Gastrocnemius medialis (tissue), 4 donors: Measurements from ENCODE around the gene GRID1. TPM values are rescaled to one million over a fixed set of nuclear protein-coding genes. Genes with fewer than 3 reads are reported as not detected.

ENCODE experiments used
- ATAC-seq, 2 donors: fragments of 150-250 bp; one replicate each; pipeline ENCODE4 v1.9.1; 2016
- DNase-seq, 2 donors: peaks; one replicate each; pipeline ENCODE4 v3.0.0-alpha.2; 2019
- H3K27ac ChIP-seq, 4 donors: fragments of 200-600 bp; sonication (generic); 1 replicate in 1 of 4; 2 replicates in 3 of 4; pipeline ENCODE4 v1.5.1; 2016 to 2018; ENCODE audit warnings: mild to moderate bottlenecking in 2 of 4, moderate library complexity in 1 of 4
- H3K27me3 ChIP-seq, 3 donors: fragments of 200-600 bp; sonication (generic) in 2 of 3; 1 replicate in 1 of 3; 2 replicates in 2 of 3; pipeline versions ENCODE4 v1.5.1 to v1.6.0; 2016 to 2019; ENCODE audit warnings: mild to moderate bottlenecking in 1 of 3, moderate library complexity in 1 of 3
- H3K36me3 ChIP-seq, 2 donors: fragments of 200-600 bp; sonication (generic) in 1 of 2; one replicate each; pipeline ENCODE4 v1.5.1; 2017 to 2018
- H3K4me1 ChIP-seq, 2 donors: fragments of 200-600 bp; sonication (generic) in 1 of 2; one replicate each; pipeline ENCODE4 v1.5.1; 2016 to 2017; ENCODE audit warnings: mild to moderate bottlenecking in 2 of 2
- H3K4me3 ChIP-seq, 4 donors: fragments of 200-600 bp; sonication (generic) in 3 of 4; 1 replicate in 1 of 4; 2 replicates in 3 of 4; pipeline ENCODE4 v1.5.1; 2016 to 2019; ENCODE audit warnings: mild to moderate bottlenecking in 2 of 4
- H3K9me3 ChIP-seq, 3 donors: fragments of 200-600 bp; sonication (generic) in 2 of 3; 1 replicate in 1 of 3; 2 replicates in 2 of 3; pipeline ENCODE4 v1.5.1; 2016 to 2019
- POLR2A ChIP-seq, 2 donors: fragments of 450-650 bp; IDR thresholded peaks; one replicate each; pipeline ENCODE4 v1.6.1; 2017; ENCODE audit warnings: antibody characterized with exemption in 2 of 2, mild to moderate bottlenecking in 2 of 2, moderate library complexity in 2 of 2
- in situ Hi-C, 4 donors: fragments of 200-750 bp; cut with MboI; loops; one replicate each; pipeline versions ENCODE4 v1.15.0 to v1.8.0; 2017; ENCODE audit warnings: low sequenced_read_pairs in 4 of 4
- intact Hi-C: fragments of 100-400 bp; cut with DNase I; formaldehyde crosslinking; loops from one replicate; pipeline ENCODE4 v1.15.1; 2023; ENCODE audit warnings: low total_unique reads
- total RNA-seq, 4 donors: library from RNA; depleted of rRNA; stranded (reverse); fragments of >200 nt; gene quantifications; one replicate each; pipeline versions ENCODE4 v1.1.0 to v1.2.3, GENCODE V29; 2016
- TF ChIP-seq, protein P1 (sequence below), 5 experiments: fragments of 450-650 bp in 3 of 5; fragments of 200-600 bp in 2 of 5; sonication (generic) in 2 of 5; IDR thresholded peaks in 4 of 5; conservative IDR thresholded peaks in 1 of 5; 1 replicate in 4 of 5; 2 replicates in 1 of 5; pipeline ENCODE4 v1.5.1; 2016 to 2019; ENCODE audit warnings: antibody characterized with exemption in 5 of 5, mild to moderate bottlenecking in 3 of 5, moderate library complexity in 3 of 5

The GRID1 gene
- total RNA-seq, 4 donors from 2014 or later: 0.17 to 1.4 (median 0.79) TPM

DNA sequence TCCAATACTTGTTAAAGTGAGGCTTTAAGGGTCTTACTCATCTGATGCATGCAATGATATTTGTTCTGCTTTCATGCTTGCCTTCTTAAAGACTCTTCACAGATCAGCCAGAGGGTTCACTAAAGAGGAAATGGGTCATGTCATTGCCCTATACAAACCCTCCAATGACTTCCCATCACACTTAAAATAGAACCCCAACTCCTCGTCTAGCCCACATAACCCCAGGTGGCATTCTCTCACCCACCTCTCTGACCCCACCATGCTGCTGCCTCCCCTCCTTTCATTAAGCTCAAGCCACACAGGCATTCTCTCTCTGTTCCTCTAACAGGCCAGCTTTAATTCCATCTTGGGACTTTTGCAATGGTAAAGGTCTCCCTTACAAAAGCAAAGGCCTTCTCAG is 253.6 kb downstream of the GRID1 start:
- no peak for TF ChIP-seq POLR2A (IDR thresholded peaks at IDR 0.05)
- TF ChIP-seq, protein P1, sequence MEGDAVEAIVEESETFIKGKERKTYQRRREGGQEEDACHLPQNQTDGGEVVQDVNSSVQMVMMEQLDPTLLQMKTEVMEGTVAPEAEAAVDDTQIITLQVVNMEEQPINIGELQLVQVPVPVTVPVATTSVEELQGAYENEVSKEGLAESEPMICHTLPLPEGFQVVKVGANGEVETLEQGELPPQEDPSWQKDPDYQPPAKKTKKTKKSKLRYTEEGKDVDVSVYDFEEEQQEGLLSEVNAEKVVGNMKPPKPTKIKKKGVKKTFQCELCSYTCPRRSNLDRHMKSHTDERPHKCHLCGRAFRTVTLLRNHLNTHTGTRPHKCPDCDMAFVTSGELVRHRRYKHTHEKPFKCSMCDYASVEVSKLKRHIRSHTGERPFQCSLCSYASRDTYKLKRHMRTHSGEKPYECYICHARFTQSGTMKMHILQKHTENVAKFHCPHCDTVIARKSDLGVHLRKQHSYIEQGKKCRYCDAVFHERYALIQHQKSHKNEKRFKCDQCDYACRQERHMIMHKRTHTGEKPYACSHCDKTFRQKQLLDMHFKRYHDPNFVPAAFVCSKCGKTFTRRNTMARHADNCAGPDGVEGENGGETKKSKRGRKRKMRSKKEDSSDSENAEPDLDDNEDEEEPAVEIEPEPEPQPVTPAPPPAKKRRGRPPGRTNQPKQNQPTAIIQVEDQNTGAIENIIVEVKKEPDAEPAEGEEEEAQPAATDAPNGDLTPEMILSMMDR (IDR thresholded peaks at IDR 0.05 in 4 of 5, conservative IDR thresholded peaks at IDR 0.05 in 1 of 5): no peak
- no peak for ATAC-seq
- no peaks in the 10 kb centered on the region for H3K9me3 ChIP-seq
- intact Hi-C loops: no loop called here
- H3K4me1 ChIP-seq: no peaks in the 10 kb centered on the region
- no peaks in the 10 kb centered on the region for H3K36me3 ChIP-seq
- no peak overlapping the region for H3K27ac ChIP-seq
- H3K4me3 ChIP-seq: no peak overlapping the region
- no peaks in the 10 kb centered on the region for H3K27me3 ChIP-seq
- in situ Hi-C loops: no loop called here
- no peak for DNase-seq

DNA sequence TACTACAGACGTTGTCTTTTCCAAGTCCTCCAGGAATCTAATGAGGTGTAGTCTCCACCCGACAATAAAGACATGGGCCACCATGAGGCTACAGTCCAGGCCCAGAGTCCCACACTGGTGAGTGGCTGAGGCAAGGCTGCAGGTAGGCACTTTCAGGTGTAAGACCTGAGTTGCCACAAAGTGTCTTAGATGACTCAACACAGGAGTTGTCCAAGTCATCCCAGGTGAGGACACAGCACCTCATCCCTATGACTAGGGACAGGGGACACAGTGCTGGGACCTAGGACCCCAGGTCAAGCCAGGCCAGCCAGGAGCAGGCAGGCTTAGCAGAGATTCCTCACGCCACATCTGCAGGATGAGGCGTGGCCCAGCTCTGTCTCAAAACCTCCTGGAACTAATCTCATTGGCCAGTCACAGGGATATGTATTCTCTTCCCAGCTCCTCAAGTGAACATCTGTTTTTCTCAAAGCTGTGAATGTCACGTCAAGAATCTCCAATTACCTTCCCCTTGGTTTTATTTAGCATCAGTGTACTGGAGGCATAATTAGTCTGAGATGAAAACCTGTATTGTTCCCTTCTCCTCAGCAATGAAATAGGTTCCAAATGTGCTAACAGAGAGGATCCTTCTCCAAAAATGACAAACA is 254.6 kb downstream of the GRID1 start:
- no peak for ATAC-seq
- H3K36me3 ChIP-seq: no peaks in the 10 kb centered on the region
- intact Hi-C loops: no loop called here

DNA sequence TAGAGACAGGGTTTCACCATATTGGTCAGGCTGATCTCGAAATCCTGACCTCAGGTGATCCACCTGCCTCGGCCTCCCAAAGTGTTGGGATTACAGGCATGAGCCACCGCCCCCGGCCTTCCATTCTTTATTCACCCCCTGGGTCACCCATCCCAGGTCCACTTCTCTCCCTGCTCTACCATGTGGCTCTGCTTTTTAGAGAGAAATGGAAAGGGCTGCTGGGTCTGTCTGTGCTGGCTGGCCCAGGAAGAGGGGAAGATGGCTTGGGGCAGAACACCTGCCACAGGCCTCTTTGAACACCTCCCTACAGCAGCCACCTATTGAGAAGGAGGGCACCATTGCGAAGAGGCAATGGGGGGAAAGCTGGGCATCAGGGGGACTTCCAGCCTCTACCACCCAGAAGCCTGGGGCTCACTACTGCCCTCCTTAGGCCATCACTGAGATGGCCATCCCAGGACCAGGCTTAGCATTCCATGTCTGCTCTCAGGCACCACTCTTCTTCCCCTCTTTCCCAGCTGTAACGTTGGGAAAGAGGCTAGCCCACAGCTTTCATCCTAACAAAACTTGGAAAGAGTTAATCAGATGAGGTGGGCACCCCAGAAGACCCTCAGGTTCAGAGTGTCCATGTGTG is 256.3 kb downstream of the GRID1 start:
- Histone ChIP-seq H3K9me3 (no peaks in the 10 kb centered on the region), H3K27ac (no peak overlapping the region), H3K4me1 (no peaks in the 10 kb centered on the region), H3K4me3 (no peak overlapping the region), H3K27me3 (no peaks in the 10 kb centered on the region), H3K36me3 (no peaks in the 10 kb centered on the region)
- in situ Hi-C loops (no loop called here), intact Hi-C loops (no loop called here)
- ATAC-seq (no peak), DNase-seq (no peak)
- TF ChIP-seq, protein P1 (IDR thresholded peaks at IDR 0.05 in 4 of 5, conservative IDR thresholded peaks at IDR 0.05 in 1 of 5): no peak
- TF ChIP-seq POLR2A (IDR thresholded peaks at IDR 0.05): no peak

More for the DNA sequence above, 254.6 kb downstream of the GRID1 start:
- no peak overlapping the region for H3K27ac ChIP-seq
- no peaks in the 10 kb centered on the region for H3K27me3 ChIP-seq
- no peaks in the 10 kb centered on the region for H3K9me3 ChIP-seq
- H3K4me3 ChIP-seq: no peak overlapping the region
- TF ChIP-seq, protein P1 (IDR thresholded peaks at IDR 0.05 in 4 of 5, conservative IDR thresholded peaks at IDR 0.05 in 1 of 5): no peak
- no peak for TF ChIP-seq POLR2A (IDR thresholded peaks at IDR 0.05)
- no peak for DNase-seq
- H3K4me1 ChIP-seq: no peaks in the 10 kb centered on the region
- in situ Hi-C loops: no loop called here

DNA sequence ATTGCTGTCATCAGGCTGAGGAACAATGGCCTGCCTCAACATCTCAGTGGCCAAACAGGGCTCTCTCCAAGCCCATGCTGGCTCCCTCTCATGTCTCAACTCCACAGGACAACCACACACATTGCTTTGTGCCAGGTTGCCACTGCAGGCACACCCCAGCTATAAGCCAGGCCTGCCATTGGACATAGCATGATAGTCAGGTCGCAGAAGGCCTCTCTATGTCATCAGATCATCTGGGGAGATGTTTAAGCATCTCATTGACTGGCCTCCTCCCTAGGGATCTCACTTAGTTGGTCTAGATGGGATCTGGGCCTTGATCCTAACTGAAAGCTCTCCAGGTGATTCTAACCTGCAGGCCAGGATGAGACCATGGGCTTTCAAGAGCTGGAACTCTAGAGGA is 257.2 kb downstream of the GRID1 start:
- TF ChIP-seq POLR2A (IDR thresholded peaks at IDR 0.05): no peak
- TF ChIP-seq, protein P1 (IDR thresholded peaks at IDR 0.05 in 4 of 5, conservative IDR thresholded peaks at IDR 0.05 in 1 of 5): no peak
- no peak overlapping the region for H3K27ac ChIP-seq
- no peaks in the 10 kb centered on the region for H3K36me3 ChIP-seq
- in situ Hi-C loops (no loop called here), intact Hi-C loops (no loop called here)
- no peaks in the 10 kb centered on the region for H3K27me3 ChIP-seq
- DNase-seq (no peak), ATAC-seq (no peak)
- H3K4me1 ChIP-seq: no peaks in the 10 kb centered on the region
- H3K4me3 ChIP-seq: no peak overlapping the region
- no peaks in the 10 kb centered on the region for H3K9me3 ChIP-seq
